ENCODE data around the gene RPS14. TPM values are rescaled to one million over a fixed set of nuclear protein-coding genes. Genes with fewer than 3 reads are reported as not detected.

RPS14 gene
- total and polyA plus RNA-seq, 2 experiments from 2014 or later, result 1,343 to 1,694 TPM

- Histone ChIP-seq H3K4me2 (ENCODE audit: unreplicated experiment) (peak overlapping the region; percentile 87), H3K27ac (peak overlapping the region; percentile 96), H3K9ac (peak overlapping the region; percentile 96), H3K9me2 (ENCODE audit: insufficient read depth) (no peaks in the 10 kb centered on the region), H2AFZ (peak overlapping the region; percentile 80), H3K4me1 (ENCODE audit: insufficient read depth) (peaks cover 9% of the 10 kb centered on the region), H4K20me1 (ENCODE audit: insufficient read depth) (peaks cover 10% of the 10 kb centered on the region), H3K79me2 (ENCODE audit: insufficient read depth) (peaks cover 52% of the 10 kb centered on the region), H3K27me3 (replicated peaks; ENCODE audit: insufficient read depth) (no peaks in the 10 kb centered on the region), H3F3A (ENCODE audit: insufficient read depth) (peaks cover 51% of the 10 kb centered on the region), H3K4me3 (peak overlapping the region; percentile 84), H3K36me3 (ENCODE audit: low read depth) (peaks cover 36% of the 10 kb centered on the region), H3K9me3 (ENCODE audit: low read depth) (no peaks in the 10 kb centered on the region)
- peak; percentile 75 for DNase-seq
- no peak for TF ChIP-seq EZH2phosphoT487 (IDR thresholded peaks at IDR 0.05; ENCODE audit: insufficient read depth, low read depth)
- no peak for TF ChIP-seq EZH2 (IDR thresholded peaks at IDR 0.05; ENCODE audit: insufficient read depth, poor library complexity, severe bottlenecking)
- 1% methylated on average over 31 of the region's 31 CpGs for WGBS, 2 experiments (ENCODE audit: low coverage in 1 of 2, low lambda C conversion rate in 2 of 2, missing lambda C conversion rate in 2 of 2)
- in situ Hi-C loops (cut with MboI), result loop anchor here (25.0 kb wide), 1 partner anchor 612 kb away; no protein-coding TSS in a partner anchor
Measured at GRCh38 chr5:150448952-150449516, 505 bp downstream of the RPS14 start.

- Histone ChIP-seq H3K4me3 (peak overlapping the region; percentile 84), H3K4me2 (ENCODE audit: unreplicated experiment) (peak overlapping the region; percentile 87), H3K9ac (peak overlapping the region; percentile 96), H3K36me3 (ENCODE audit: low read depth) (peaks cover 43% of the 10 kb centered on the region), H4K20me1 (ENCODE audit: insufficient read depth) (peaks cover 10% of the 10 kb centered on the region), H3K27ac (peak overlapping the region; percentile 96), H3K4me1 (ENCODE audit: insufficient read depth) (peaks cover 9% of the 10 kb centered on the region), H2AFZ (no peak overlapping the region), H3F3A (ENCODE audit: insufficient read depth) (peaks cover 58% of the 10 kb centered on the region), H3K27me3 (replicated peaks; ENCODE audit: insufficient read depth) (no peaks in the 10 kb centered on the region), H3K9me3 (ENCODE audit: low read depth) (no peaks in the 10 kb centered on the region), H3K79me2 (ENCODE audit: insufficient read depth) (peaks cover 52% of the 10 kb centered on the region), H3K9me2 (ENCODE audit: insufficient read depth) (no peaks in the 10 kb centered on the region)
- DNase-seq, result peak; percentile 24
- in situ Hi-C loops (cut with MboI), result loop anchor here (25.0 kb wide), 1 partner anchor 611 kb away; no protein-coding TSS in a partner anchor
- TF ChIP-seq EZH2phosphoT487 (IDR thresholded peaks at IDR 0.05; ENCODE audit: insufficient read depth, low read depth) (no peak), EZH2 (IDR thresholded peaks at IDR 0.05; ENCODE audit: insufficient read depth, poor library complexity, severe bottlenecking) (no peak)
- WGBS, 2 experiments (ENCODE audit: low coverage in 1 of 2, low lambda C conversion rate in 2 of 2, missing lambda C conversion rate in 2 of 2), result 14 to 15% methylated on average over 4 of the region's 4 CpGs
Measured at GRCh38 chr5:150448334-150448733, 1.2 kb downstream of the RPS14 start.

GRCh38 chr5:150447188-150447587, 2.4 kb downstream of the RPS14 start:
- no peak for DNase-seq
- Histone ChIP-seq H3K27me3 (replicated peaks; ENCODE audit: insufficient read depth) (no peaks in the 10 kb centered on the region), H3K4me2 (ENCODE audit: unreplicated experiment) (no peak overlapping the region), H4K20me1 (ENCODE audit: insufficient read depth) (peaks cover 10% of the 10 kb centered on the region), H3F3A (ENCODE audit: insufficient read depth) (peaks cover 69% of the 10 kb centered on the region), H3K36me3 (ENCODE audit: low read depth) (peaks cover 50% of the 10 kb centered on the region), H3K9ac (peak overlapping the region; percentile 96), H3K9me3 (ENCODE audit: low read depth) (no peaks in the 10 kb centered on the region), H3K79me2 (ENCODE audit: insufficient read depth) (peaks cover 52% of the 10 kb centered on the region), H3K4me1 (ENCODE audit: insufficient read depth) (peaks cover 9% of the 10 kb centered on the region), H3K27ac (no peak overlapping the region), H3K9me2 (ENCODE audit: insufficient read depth) (no peaks in the 10 kb centered on the region), H3K4me3 (peak overlapping the region; percentile 84; the same call in 1 of the 2 replicates), H2AFZ (no peak overlapping the region)
- 78 to 81% methylated on average over 6 of the region's 6 CpGs for WGBS, 2 experiments (ENCODE audit: low coverage in 1 of 2, low lambda C conversion rate in 2 of 2, missing lambda C conversion rate in 2 of 2)
- in situ Hi-C loops (cut with MboI), result loop anchor here (25.0 kb wide), 1 partner anchor 610 kb away; no protein-coding TSS in a partner anchor
- TF ChIP-seq EZH2 (IDR thresholded peaks at IDR 0.05; ENCODE audit: insufficient read depth, poor library complexity, severe bottlenecking) (no peak), EZH2phosphoT487 (IDR thresholded peaks at IDR 0.05; ENCODE audit: insufficient read depth, low read depth) (no peak)

- H3K4me3 ChIP-seq, result 0 out of 2 replicates have a peak overlapping the region, but pooled peaks have one; percentile 84
- no peaks in the 10 kb centered on the region for H3K9me2 ChIP-seq (ENCODE audit: insufficient read depth)
- H3K36me3 ChIP-seq (ENCODE audit: low read depth), result peaks cover 50% of the 10 kb centered on the region
- in situ Hi-C loops (cut with MboI), result loop anchor here (25.0 kb wide), 1 partner anchor 609 kb away; no protein-coding TSS in a partner anchor
- TF ChIP-seq EZH2phosphoT487 (IDR thresholded peaks at IDR 0.05; ENCODE audit: insufficient read depth, low read depth) (no peak), EZH2 (IDR thresholded peaks at IDR 0.05; ENCODE audit: insufficient read depth, poor library complexity, severe bottlenecking) (no peak)
- no peak overlapping the region for H3K4me2 ChIP-seq (ENCODE audit: unreplicated experiment)
- H3F3A ChIP-seq (ENCODE audit: insufficient read depth), result peaks cover 74% of the 10 kb centered on the region
- no peaks in the 10 kb centered on the region for H3K9me3 ChIP-seq (ENCODE audit: low read depth)
- H3K79me2 ChIP-seq (ENCODE audit: insufficient read depth), result peaks cover 52% of the 10 kb centered on the region
- H2AFZ ChIP-seq, result no peak overlapping the region
- DNase-seq, result no peak
- no peaks in the 10 kb centered on the region for H3K27me3 ChIP-seq (replicated peaks; ENCODE audit: insufficient read depth)
- H3K27ac ChIP-seq, result no peak overlapping the region
- WGBS, 2 experiments (ENCODE audit: low coverage in 1 of 2, low lambda C conversion rate in 2 of 2, missing lambda C conversion rate in 2 of 2), result 94 to 95% methylated on average over 6 of the region's 6 CpGs
- peaks cover 9% of the 10 kb centered on the region for H3K4me1 ChIP-seq (ENCODE audit: insufficient read depth)
- peak overlapping the region; percentile 96; the same call in 1 of the 2 replicates for H3K9ac ChIP-seq
- peaks cover 10% of the 10 kb centered on the region for H4K20me1 ChIP-seq (ENCODE audit: insufficient read depth)
Measured at GRCh38 chr5:150446583-150446982, 3.0 kb downstream of the RPS14 start.
